ENCODE data around the gene IL17RC.
"Not testable (repeated sequence)": the region's sequence is repeated elsewhere in the genome, so short reads cannot be mapped to it uniquely, and the experiment has no call there.

The IL17RC gene

DNA sequence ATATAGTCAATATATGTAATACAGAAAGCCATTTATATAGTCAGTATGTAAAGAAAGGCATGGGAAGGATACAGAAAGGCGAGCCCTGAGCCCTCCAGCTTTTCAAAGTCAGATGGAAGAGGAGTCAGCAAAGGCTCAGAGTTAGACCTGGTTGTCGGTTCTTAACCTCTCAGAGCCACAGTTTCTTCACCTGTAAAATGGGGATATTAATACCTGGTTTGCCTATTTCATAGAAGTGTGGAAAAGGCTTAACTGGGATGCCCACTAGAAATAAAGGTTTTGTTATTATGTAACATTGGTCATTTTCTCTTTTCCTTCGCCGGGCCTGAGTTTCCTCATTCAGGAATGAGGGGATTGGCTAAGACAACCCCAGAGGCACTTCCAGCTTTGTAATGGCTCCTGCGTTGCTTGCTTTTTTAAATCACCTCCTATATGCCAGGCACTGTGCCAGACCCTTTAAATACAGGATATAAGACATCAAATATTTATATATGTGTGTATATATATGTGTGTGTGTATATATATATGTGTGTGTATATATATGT is 19.1 kb downstream of the IL17RC start:
- H3K4me3 ChIP-seq (ENCODE audit: low read length) = no peak overlapping the region
- no peaks in the 10 kb centered on the region for H3K9me3 ChIP-seq (ENCODE audit: control insufficient read depth, insufficient read depth, low read length)
- H3K27ac ChIP-seq (ENCODE audit: low read length) = no peak overlapping the region
- no peak for DNase-seq (ENCODE audit: low read depth, low spot score)
- WGBS (ENCODE audit: insufficient coverage, insufficient read length) = no CpG with 5 or more reads among the region's 5 CpGs
- 0 out of 2 replicates have a peak, but pooled peaks cover 3% of the 10 kb centered on the region for H3K36me3 ChIP-seq (ENCODE audit: control insufficient read depth, insufficient read depth, low read length)
- H3K4me1 ChIP-seq (ENCODE audit: control insufficient read depth, insufficient read depth, low read length) = 0 out of 2 replicates have a peak, but pooled peaks cover 2% of the 10 kb centered on the region
- no peaks in the 10 kb centered on the region for H3K27me3 ChIP-seq (ENCODE audit: control insufficient read depth, insufficient read depth, low read length)

DNA sequence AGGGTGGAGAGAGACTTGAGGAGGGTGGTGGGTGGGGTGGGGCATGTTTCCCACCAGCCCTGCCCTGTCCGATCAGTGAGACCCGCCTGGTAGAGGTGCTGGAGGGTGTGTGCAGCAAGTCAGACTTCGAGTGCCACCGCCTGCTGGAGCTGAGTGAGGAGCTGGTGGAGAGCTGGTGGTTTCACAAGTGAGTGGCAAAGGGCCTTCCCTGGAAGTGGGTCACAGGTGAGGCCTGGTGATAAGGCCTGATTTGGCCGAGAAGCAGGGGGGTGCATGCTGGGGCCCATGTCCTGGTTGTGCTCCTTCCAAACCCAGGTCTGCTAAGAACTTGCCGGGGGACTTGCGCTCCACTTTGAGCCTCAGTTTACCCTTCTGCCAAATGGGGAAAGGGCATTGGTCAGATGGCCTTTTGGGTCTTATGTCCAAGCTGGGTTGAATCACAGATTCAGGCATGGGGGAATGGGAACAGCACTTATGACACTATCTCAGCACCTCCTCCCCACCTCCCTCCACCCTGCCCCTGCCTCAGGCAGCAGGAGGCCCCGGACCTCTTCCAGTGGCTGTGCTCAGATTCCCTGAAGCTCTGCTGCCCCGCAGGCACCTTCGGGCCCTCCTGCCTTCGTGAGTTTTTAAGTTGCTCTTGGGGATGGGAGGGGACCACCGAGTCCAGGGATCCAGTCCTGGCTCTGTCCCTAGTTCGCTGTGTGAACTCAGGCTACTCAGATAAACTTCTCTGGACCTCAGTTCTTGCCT is 20.8 kb downstream of the IL17RC start:
- no peak overlapping the region for H3K27ac ChIP-seq (ENCODE audit: low read length)
- no peaks in the 10 kb centered on the region for H3K9me3 ChIP-seq (ENCODE audit: control insufficient read depth, insufficient read depth, low read length)
- H3K4me1 ChIP-seq (ENCODE audit: control insufficient read depth, insufficient read depth, low read length) = 0 out of 2 replicates have a peak, but pooled peaks cover 2% of the 10 kb centered on the region
- no CpG with 5 or more reads among the region's 13 CpGs for WGBS (ENCODE audit: insufficient coverage, insufficient read length)
- DNase-seq (ENCODE audit: low read depth, low spot score) = no peak
- no peak overlapping the region for H3K4me3 ChIP-seq (ENCODE audit: low read length)
- no peaks in the 10 kb centered on the region for H3K27me3 ChIP-seq (ENCODE audit: control insufficient read depth, insufficient read depth, low read length)
- H3K36me3 ChIP-seq (ENCODE audit: control insufficient read depth, insufficient read depth, low read length) = 0 out of 2 replicates have a peak, but pooled peaks cover 4% of the 10 kb centered on the region

DNA sequence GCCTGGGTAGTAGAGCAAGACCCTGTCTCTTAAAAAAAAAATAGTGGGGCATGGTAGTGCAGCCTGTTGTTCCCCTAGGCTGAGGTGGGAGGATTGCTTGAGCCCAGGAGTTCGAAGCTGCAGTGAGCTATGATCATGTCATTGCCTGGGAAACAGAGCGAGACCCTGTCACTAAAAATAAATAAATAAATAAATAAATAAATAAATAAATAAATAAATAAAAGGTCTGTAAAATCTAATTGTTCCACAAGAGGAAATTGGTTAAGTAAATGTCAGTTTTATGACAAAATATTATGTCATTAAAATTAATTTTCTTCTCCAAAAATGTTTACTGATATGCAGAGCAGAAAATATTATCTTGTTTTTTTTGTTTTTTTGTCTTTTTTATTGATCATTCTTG is 22.1 kb downstream of the IL17RC start:
- H3K36me3 ChIP-seq (ENCODE audit: control insufficient read depth, insufficient read depth, low read length) = 0 out of 2 replicates have a peak, but pooled peaks cover 4% of the 10 kb centered on the region
- no peaks in the 10 kb centered on the region for H3K9me3 ChIP-seq (ENCODE audit: control insufficient read depth, insufficient read depth, low read length)
- H3K4me1 ChIP-seq (ENCODE audit: control insufficient read depth, insufficient read depth, low read length) = 0 out of 2 replicates have a peak, but pooled peaks cover 2% of the 10 kb centered on the region
- no peak overlapping the region for H3K4me3 ChIP-seq (ENCODE audit: low read length)
- H3K27me3 ChIP-seq (ENCODE audit: control insufficient read depth, insufficient read depth, low read length) = no peaks in the 10 kb centered on the region
- DNase-seq (ENCODE audit: low read depth, low spot score) = no peak
- H3K27ac ChIP-seq (ENCODE audit: low read length) = no peak overlapping the region
- WGBS (ENCODE audit: insufficient coverage, insufficient read length) = no CpG with 5 or more reads among the region's 2 CpGs

DNA sequence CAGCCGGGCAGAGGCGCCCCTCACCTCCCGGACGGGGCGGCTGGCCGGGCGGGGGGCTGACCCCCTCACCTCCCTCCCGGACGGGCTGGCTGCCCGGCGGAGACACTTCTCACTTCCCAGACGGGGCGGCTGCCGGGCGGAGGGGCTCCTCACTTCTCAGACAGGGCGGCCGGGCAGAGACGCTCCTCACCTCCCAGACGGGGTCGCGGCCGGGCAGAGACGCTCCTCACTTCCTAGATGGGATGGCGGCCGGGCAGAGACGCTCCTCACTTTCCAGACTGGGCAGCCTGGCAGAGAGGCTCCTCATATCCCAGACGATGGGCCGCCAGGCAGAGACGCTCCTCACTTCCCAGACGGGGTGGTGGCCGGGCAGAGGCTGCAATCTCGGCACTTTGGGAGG is 23.0 kb downstream of the IL17RC start:
- not testable (repeated sequence) for H3K27me3 ChIP-seq (ENCODE audit: control insufficient read depth, insufficient read depth, low read length); H3K9me3 ChIP-seq (ENCODE audit: control insufficient read depth, insufficient read depth, low read length); H3K4me3 ChIP-seq (ENCODE audit: low read length); H3K4me1 ChIP-seq (ENCODE audit: control insufficient read depth, insufficient read depth, low read length); H3K36me3 ChIP-seq (ENCODE audit: control insufficient read depth, insufficient read depth, low read length); DNase-seq (ENCODE audit: low read depth, low spot score); H3K27ac ChIP-seq (ENCODE audit: low read length)
- WGBS (ENCODE audit: insufficient coverage, insufficient read length) = no CpG with 5 or more reads among the region's 32 CpGs

DNA sequence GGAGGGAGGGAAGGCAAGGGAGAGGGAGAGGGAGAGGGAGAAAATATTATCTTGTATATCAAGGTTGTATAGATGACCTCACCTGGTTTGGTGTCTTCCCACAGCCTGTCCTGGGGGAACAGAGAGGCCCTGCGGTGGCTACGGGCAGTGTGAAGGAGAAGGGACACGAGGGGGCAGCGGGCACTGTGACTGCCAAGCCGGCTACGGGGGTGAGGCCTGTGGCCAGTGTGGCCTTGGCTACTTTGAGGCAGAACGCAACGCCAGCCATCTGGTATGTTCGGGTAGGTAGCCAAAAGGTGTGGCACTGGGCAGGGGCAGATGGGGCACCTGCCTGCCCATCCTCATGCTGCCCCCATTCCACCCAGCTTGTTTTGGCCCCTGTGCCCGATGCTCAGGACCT is 23.8 kb downstream of the IL17RC start:
- Histone ChIP-seq H3K4me3 (ENCODE audit: low read length) (no peak overlapping the region), H3K9me3 (ENCODE audit: control insufficient read depth, insufficient read depth, low read length) (no peaks in the 10 kb centered on the region), H3K36me3 (ENCODE audit: control insufficient read depth, insufficient read depth, low read length) (0 out of 2 replicates have a peak, but pooled peaks cover 4% of the 10 kb centered on the region), H3K4me1 (ENCODE audit: control insufficient read depth, insufficient read depth, low read length) (no peaks in the 10 kb centered on the region), H3K27ac (ENCODE audit: low read length) (no peak overlapping the region), H3K27me3 (ENCODE audit: control insufficient read depth, insufficient read depth, low read length) (no peaks in the 10 kb centered on the region)
- no CpG with 5 or more reads among the region's 10 CpGs for WGBS (ENCODE audit: insufficient coverage, insufficient read length)
- DNase-seq (ENCODE audit: low read depth, low spot score) = no peak

DNA sequence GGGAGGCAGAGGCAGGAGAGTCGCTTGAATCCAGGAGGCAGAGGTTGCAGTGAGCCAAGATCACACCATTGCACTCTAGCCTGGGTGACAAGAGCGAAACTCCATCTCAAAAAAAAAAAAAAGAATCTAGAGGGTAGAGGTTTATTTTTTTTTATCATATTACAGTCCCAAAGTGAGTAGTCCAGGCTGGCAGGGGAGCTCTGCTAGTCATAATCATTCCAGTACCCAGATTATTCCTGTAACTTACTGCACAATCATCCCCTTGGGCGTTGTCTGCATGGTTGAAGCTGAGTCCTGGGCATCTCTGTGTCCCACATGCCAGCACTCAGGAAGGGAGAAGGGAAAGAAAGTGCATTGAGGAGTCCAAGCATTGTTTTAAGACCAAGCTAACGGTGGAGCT is 25.3 kb downstream of the IL17RC start:
- 0 out of 2 replicates have a peak, but pooled peaks cover 1% of the 10 kb centered on the region for H3K4me1 ChIP-seq (ENCODE audit: control insufficient read depth, insufficient read depth, low read length)

DNA sequence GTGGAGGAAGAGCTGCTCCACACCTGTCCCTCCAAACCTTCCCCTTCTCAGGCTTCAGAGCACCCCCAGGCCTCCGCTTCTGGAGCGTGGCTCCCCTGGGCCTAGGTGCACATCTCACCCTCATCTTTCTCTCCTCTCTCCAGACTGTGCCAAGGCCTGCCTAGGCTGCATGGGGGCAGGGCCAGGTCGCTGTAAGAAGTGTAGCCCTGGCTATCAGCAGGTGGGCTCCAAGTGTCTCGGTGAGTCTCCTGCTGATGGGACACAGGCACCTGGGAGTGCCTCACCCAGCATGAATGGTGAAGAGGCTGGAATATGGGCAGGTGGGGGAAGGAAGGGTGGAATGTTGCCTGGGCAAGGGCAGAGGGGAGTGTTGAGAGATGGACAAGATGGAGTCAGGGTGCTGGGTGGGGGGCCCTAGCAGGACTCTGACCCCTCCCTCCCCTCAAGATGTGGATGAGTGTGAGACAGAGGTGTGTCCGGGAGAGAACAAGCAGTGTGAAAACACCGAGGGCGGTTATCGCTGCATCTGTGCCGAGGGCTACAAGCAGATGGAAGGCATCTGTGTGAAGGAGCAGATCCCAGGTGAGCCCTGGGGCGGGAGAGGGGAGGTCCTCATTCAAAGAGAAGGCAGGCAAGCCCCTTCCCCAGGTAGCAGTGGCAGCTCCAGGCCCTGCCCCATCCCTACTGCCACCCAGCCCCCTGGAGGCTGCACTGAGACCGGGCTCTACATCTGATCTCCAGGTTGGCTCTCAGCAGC is 26.2 kb downstream of the IL17RC start:
- no peak for DNase-seq (ENCODE audit: low read depth, low spot score)
- no CpG with 5 or more reads among the region's 11 CpGs for WGBS (ENCODE audit: insufficient coverage, insufficient read length)
- no peak overlapping the region for H3K27ac ChIP-seq (ENCODE audit: low read length)
- 0 out of 2 replicates have a peak, but pooled peaks cover 3% of the 10 kb centered on the region for H3K4me1 ChIP-seq (ENCODE audit: control insufficient read depth, insufficient read depth, low read length)
- H3K27me3 ChIP-seq (ENCODE audit: control insufficient read depth, insufficient read depth, low read length) = no peaks in the 10 kb centered on the region
- no peak overlapping the region for H3K4me3 ChIP-seq (ENCODE audit: low read length)
- 0 out of 2 replicates have a peak, but pooled peaks cover 4% of the 10 kb centered on the region for H3K36me3 ChIP-seq (ENCODE audit: control insufficient read depth, insufficient read depth, low read length)
- no peaks in the 10 kb centered on the region for H3K9me3 ChIP-seq (ENCODE audit: control insufficient read depth, insufficient read depth, low read length)

More for the DNA sequence above, 25.3 kb downstream of the IL17RC start:
- no peak overlapping the region for H3K4me3 ChIP-seq (ENCODE audit: low read length)
- H3K27ac ChIP-seq (ENCODE audit: low read length) = no peak overlapping the region
- H3K9me3 ChIP-seq (ENCODE audit: control insufficient read depth, insufficient read depth, low read length) = no peaks in the 10 kb centered on the region
- WGBS (ENCODE audit: insufficient coverage, insufficient read length) = no CpG with 5 or more reads among the region's 4 CpGs
- no peak for DNase-seq (ENCODE audit: low read depth, low spot score)
- H3K36me3 ChIP-seq (ENCODE audit: control insufficient read depth, insufficient read depth, low read length) = 0 out of 2 replicates have a peak, but pooled peaks cover 4% of the 10 kb centered on the region
- H3K27me3 ChIP-seq (ENCODE audit: control insufficient read depth, insufficient read depth, low read length) = no peaks in the 10 kb centered on the region

DNA sequence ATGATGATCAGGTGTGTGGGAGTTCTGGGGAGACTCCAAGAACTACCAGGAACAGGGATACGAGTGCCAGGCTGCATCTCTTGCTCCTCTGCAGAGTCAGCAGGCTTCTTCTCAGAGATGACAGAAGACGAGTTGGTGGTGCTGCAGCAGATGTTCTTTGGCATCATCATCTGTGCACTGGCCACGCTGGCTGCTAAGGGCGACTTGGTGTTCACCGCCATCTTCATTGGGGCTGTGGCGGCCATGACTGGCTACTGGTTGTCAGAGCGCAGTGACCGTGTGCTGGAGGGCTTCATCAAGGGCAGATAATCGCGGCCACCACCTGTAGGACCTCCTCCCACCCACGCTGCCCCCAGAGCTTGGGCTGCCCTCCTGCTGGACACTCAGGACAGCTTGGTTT is 27.4 kb downstream of the IL17RC start:
- Histone ChIP-seq H3K4me3 (ENCODE audit: low read length) (no peak overlapping the region), H3K27me3 (ENCODE audit: control insufficient read depth, insufficient read depth, low read length) (no peaks in the 10 kb centered on the region), H3K9me3 (ENCODE audit: control insufficient read depth, insufficient read depth, low read length) (no peaks in the 10 kb centered on the region), H3K27ac (ENCODE audit: low read length) (no peak overlapping the region), H3K4me1 (ENCODE audit: control insufficient read depth, insufficient read depth, low read length) (0 out of 2 replicates have a peak, but pooled peaks cover 3% of the 10 kb centered on the region), H3K36me3 (ENCODE audit: control insufficient read depth, insufficient read depth, low read length) (0 out of 2 replicates have a peak, but pooled peaks cover 4% of the 10 kb centered on the region)
- no CpG with 5 or more reads among the region's 11 CpGs for WGBS (ENCODE audit: insufficient coverage, insufficient read length)
- no peak for DNase-seq (ENCODE audit: low read depth, low spot score)

DNA sequence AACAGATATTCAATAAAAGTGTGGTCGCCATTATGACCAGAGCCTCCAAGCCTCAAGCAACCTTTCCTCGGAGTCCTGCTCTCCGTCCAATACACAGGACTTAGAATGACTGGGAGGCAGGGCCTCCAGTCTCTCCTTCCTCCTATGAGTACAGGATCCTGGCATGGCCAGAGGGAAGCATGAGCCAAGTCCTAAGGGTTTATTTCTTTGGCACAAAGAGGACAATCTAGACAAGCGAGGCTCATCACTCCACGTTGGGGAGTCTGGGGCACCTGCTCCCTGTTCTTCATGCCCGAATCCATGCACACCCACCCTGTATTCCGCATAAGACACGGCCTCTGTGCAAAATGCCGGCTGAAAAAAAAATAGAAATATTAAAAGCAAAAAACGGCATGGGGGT is 28.5 kb downstream of the IL17RC start:
- no CpG with 5 or more reads among the region's 10 CpGs for WGBS (ENCODE audit: insufficient coverage, insufficient read length)
- no peaks in the 10 kb centered on the region for H3K9me3 ChIP-seq (ENCODE audit: control insufficient read depth, insufficient read depth, low read length)
- H3K36me3 ChIP-seq (ENCODE audit: control insufficient read depth, insufficient read depth, low read length) = 0 out of 2 replicates have a peak, but pooled peaks cover 4% of the 10 kb centered on the region
- H3K4me1 ChIP-seq (ENCODE audit: control insufficient read depth, insufficient read depth, low read length) = 0 out of 2 replicates have a peak, but pooled peaks cover 3% of the 10 kb centered on the region
- H3K27me3 ChIP-seq (ENCODE audit: control insufficient read depth, insufficient read depth, low read length) = no peaks in the 10 kb centered on the region
- no peak for DNase-seq (ENCODE audit: low read depth, low spot score)
- H3K4me3 ChIP-seq (ENCODE audit: low read length) = no peak overlapping the region
- H3K27ac ChIP-seq (ENCODE audit: low read length) = no peak overlapping the region
